IPS-11a (cell line): ENCODE results near the gene MBD3L5.
"Not testable (repeated sequence)": the region's sequence is repeated elsewhere in the genome, so short reads cannot be mapped to it uniquely, and the experiment has no call there.

Experiments used
- H3K4me3 ChIP-seq: one replicate; pipeline ENCODE4 v1.5.1; 2013; ENCODE audit warnings: low read depth, low read length, control low read depth

Gene MBD3L5

DNA sequence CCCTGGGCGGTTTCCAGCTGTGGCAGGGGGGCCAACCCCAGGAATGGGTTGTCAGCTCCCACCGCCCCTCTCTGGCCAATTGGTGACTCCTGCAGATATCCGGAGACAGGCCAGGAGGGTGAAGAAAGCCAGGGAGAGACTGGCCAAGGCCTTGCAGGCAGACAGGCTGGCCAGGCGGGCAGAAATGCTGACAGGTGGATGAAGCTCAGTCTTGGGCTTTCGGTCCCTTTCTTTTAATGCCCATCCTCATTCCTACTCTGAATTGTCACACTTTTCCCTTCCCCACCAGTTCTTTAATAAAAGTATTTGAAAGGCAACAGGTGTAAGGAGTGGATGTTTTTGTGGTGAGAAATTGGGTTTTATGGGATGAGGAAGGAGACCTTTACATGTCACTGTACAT is 21.0 kb downstream of the MBD3L5 start:
- not testable (repeated sequence) for H3K4me3 ChIP-seq

DNA sequence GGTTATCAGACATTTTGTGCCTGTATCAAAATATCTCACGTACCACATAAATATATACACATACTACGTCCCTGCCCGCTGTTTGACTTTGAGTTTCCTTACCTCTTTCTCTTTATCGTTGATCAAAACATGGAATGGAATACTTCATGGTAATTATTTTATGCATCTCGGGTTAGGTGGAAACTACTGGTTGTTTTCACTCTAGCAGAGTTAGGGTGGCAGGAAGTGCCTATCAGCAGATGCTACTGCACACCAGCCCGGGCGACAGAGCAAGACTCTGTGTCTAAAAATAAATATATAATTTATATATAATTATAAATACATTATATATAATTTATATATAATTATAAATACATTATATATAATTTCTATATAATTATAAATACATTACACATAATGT is 22.5 kb downstream of the MBD3L5 start:
- H3K4me3 ChIP-seq: not testable (repeated sequence)

DNA sequence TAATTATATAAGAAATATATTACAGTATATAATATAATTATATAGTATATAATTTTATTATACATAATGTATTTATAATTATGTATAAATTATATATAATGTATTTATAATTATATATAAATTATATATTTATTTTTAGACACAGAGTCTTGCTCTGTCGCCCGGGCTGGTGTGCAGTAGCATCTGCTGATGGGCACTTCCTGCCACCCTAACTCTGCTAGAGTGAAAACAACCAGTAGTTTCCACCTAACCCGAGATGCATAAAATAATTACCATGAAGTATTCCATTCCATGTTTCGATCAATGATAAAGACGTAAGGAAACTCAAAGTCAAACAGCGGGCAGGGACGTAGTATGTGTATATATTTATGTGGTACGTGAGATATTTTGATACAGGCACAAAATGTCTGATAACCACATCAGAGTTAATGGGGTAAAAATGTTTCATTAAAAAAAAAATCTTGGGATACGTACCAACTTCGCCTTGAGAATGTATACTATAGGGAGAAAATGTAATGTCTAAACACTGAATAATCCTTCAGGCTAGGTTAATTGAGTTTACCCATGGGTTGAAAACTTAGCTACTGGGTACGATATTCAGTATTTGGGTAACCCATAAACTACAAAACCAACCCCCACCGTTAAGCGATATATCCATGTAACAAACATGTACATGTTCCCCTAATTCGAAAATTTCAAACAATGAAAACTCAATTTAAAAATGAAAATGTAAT is 24.4 kb downstream of the MBD3L5 start:
- H3K4me3 ChIP-seq: not testable (repeated sequence)

DNA sequence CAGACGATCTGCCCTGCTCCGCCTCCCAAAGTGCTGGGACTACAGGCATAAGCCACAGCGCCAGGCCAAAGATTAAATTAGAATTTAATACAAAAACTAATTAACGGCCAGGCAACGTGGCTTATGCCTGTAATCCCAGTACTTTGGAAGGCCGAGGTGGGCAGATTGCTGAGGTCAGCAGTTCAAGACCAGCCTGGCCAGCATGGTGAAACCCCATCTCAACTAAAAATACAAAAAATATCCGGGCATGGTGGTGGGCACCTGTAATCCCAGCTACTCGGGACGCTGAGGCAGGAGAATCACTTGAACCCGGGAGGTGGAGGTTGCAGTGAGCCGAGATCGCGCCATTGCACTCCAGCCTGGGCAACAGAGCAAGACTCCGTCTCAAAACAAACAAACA is 25.3 kb downstream of the MBD3L5 start:
- not testable (repeated sequence) for H3K4me3 ChIP-seq

DNA sequence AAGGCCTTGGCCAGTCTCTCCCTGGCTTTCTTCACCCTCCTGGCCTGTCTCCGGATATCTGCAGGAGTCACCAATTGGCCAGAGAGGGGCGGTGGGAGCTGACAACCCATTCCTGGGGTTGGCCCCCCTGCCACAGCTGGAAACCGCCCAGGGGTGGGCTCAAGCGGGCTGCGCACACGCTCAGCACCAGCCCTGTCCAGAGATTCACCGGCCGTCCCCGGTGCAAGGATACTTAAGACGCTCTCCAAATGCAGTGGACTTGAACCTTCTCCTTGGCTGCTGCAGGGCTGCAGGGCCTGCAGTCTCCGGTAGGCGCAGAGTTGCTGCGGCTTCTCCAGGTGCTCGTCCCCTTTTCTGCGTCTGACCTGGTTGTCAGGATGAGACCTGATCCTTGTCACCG is 26.0 kb downstream of the MBD3L5 start:
- not testable (repeated sequence) for H3K4me3 ChIP-seq

DNA sequence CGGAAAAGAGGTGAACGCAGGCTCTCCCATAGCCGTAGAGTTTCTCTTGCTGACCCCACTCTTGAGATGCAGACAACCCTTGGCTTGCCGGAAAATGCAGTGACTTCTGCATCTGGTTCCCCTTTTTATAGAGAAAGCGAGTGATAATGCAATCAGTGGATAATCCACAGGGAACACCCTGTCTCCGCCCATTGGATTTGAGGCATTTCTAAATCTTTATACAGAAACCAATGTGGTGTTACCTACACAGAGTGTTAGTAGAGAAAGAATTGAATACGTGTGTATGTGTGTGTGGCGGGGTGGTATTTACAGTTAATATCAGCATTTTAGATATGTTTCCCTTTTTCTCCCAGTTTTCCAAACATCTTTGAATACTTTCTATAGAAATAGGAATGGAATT is 28.2 kb downstream of the MBD3L5 start, which contains the start of gene MBD3L3:
TSS of gene MBD3L3 (minus strand) at position 101 of the 400 bp plus-strand sequence. CDS start at position 30, 71 bp downstream.
- H3K4me3 ChIP-seq: not testable (repeated sequence)

DNA sequence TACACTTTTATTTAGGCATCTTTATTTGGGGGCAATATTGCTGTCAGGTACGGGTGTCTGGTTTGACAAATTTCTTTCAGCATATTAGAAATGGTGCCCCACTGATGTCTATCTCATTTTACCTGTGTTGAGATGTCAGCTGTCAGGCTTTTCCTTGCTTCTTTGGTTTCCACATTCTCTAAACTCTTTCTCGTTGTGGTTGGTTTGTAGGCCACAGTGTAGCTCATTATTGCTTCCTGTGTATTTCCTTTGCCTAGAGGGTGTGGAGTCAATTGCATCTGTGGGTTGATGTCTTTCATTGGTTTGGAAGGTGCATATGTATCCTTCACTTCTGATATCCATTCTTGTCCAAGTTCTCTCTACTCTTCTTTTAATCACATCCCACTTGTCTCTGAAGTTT is 29.6 kb downstream of the MBD3L5 start:
- not testable (repeated sequence) for H3K4me3 ChIP-seq

DNA sequence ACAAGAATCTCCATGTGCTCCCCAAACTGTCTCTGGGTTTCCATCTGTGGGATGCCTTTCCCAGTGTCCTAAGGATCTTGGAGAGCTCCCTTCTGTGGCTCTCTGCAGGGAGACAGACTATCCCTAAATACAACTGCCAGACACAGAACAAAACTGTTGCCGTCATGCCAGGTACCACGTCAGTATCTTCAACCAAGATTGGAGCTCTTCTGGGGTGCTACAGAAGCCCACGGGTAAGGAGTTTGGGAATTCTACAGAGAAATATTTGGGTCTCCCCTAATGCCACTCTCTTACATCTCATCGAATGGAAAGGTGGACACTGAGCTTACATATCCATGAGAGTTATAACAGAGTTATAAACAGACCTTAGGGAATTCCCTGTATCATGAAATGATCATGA is 33.0 kb downstream of the MBD3L5 start:
- H3K4me3 ChIP-seq: no peak overlapping the region

DNA sequence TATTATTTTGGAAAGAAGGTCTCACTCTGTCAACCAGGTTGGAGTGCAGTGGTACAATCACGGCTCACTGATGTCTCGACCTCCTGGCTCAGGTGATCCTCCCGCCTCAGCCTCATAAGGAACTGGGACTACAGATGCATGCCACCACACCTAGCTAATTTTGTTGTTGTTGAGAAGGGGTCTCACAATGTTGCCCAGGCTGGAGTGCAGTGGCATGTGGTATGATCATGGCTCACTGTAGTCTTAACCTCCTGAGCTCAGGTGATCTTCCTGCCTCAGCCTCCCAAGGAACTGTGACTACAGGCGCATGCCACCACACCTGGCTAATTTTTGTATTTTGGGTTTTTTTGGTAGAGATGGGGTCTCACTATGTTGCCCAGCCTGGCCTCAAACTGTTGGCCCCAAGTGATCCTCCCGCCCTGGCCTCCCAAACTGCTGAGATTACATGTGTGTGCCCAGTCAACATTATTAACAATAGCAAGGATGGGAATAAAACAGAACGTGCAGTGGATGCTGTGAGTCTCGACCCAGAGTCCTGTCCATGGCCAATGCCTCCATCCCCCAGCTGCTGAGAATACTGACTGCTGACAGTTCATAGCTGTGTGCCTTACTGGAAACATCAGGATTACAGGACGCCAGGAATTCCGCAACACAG is 33.5 kb downstream of the MBD3L5 start:
- H3K4me3 ChIP-seq: no peak overlapping the region

DNA sequence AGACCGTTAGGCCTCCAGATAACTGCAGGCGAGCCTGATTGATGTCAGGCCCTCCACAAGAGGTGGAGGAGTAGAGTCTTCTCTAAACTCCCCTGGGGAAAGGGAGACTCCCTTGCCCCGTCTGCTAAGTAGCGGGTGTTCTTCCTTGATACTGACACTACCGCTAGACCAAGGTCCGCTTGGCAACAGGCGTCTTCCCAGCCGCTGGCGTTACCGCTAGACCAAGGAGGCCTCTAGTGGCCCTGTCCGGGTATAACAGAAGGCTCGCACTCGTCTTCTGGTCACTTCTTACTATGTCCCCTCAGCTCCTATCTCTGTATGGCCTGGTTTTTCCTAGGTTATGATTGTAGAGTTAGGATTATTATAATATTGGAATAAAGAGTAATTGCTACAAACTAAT is 36.7 kb downstream of the MBD3L5 start:
- not testable (repeated sequence) for H3K4me3 ChIP-seq

DNA sequence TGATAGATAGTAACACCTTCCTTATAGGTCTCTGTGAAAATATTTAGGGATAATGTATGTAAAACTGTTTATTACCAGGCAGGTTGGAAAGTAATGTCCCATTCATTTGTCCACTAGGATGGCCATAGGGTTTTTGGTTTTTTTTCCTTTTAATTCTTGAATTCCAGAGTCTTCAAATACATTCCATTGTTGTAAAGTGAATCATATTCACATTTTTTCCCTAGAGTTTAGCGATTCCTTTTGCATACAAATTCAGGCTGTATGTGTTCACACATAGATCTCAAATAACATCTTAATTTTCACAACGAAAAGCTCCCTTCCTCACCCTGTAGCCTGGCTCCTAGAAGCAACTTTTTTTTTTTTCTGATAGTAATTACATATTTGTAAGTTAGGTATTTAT is 37.3 kb downstream of the MBD3L5 start:
- no peak overlapping the region for H3K4me3 ChIP-seq

DNA sequence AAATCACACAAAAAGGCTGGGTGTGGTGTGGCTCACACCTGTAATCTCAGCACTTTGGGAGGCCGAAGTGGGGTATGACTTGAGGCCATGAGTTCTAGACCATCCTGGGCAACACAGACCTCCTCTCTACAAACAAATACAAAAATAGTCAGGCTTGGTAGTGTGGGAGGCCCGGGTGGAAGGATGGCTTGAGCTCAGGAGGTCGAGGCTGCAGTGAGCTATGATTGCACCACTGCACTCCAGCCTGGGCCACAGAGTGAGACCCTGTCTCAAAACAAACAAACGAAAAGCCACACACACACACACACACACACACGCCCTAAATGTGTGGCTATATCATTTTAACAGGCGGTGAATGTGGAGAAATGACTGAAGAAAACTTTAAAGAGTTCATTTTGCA is 38.2 kb downstream of the MBD3L5 start:
- H3K4me3 ChIP-seq: peak overlapping the region; percentile 13

DNA sequence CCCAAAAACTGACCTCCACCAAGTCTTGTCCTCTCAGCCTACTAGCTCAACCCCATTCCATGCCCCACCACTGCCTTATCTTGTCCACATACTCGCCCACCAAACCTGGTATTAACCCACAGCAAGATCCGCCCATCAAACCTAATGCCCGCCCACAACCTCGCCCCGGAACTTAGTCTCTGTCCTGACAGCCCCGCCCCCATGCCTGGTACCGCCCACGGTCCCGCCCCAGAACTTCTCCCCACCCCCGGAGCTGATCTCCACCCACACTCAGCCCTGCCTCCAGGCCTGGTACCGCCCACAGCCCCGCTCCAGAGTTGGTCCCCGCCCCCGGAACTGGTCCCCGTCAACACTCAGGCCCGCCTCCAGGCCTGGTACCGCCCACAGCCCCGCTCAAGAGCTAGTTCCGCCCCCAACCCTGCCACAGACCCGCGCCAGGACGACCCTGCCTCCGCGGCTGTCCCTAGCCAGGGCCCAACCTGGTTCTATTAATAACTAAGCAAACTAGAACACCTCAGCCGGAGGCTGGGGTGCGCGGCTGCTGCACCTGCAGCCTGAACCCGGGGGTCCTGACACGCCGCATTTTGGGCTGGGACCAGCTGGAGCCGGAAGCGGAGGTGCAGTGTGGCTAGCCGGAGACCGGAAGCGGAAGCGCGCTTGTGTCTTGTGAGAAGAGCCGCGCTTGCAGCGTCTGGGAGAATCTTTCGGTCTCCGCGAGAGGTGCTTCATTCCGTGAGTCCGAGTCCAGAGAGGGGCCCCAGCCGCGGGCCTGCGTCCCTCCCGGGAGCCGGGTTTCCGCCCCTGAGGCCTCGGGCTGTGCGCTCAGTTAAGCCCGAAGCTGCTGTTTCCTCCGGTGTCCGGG is 38.9 kb downstream of the MBD3L5 start, which contains the start of gene ZNF557:
TSS of gene ZNF557 (plus strand) at position 662 of the 862 bp plus-strand sequence. CDS start 5,372 bp downstream, outside the sequence.
- peak within 1 kb of the TSS; percentile 93 for H3K4me3 ChIP-seq

DNA sequence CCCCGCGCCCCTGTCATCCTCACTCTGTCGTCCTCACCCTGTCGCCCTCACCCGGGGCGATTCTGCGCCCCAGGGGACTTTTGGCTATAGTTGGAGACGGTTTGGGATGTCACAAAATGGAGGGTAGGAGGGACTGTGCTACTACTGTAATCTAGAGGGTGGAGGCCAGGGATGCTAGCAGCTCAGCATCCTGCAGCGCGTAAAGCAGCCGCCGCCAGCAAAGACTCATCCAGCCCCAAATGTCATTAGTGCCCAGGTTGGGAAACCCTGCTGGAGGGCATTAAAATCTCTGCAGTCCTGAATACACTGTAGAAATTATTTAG is 39.5 kb downstream of the MBD3L5 start:
- H3K4me3 ChIP-seq: peak overlapping the region; percentile 93

DNA sequence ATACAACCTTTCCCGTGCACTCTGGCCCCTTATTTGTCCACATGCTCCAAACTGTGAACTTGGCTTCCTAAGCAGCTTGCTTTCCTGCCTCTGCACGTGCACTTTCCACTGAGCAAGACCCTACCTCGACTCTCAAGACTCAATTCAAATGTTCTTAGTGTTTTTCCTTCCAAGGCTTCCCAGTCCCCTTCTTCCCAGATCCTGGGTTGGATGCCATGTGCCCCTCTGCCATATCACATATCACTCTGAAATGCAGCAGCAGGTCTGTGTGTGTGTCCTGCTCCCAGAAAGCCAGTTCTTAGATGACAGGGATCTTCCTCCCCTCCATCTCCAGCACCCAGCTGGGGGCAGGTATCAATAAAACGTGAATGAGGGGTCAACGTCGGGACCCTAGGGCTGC is 42.2 kb downstream of the MBD3L5 start:
- H3K4me3 ChIP-seq: no peak overlapping the region

DNA sequence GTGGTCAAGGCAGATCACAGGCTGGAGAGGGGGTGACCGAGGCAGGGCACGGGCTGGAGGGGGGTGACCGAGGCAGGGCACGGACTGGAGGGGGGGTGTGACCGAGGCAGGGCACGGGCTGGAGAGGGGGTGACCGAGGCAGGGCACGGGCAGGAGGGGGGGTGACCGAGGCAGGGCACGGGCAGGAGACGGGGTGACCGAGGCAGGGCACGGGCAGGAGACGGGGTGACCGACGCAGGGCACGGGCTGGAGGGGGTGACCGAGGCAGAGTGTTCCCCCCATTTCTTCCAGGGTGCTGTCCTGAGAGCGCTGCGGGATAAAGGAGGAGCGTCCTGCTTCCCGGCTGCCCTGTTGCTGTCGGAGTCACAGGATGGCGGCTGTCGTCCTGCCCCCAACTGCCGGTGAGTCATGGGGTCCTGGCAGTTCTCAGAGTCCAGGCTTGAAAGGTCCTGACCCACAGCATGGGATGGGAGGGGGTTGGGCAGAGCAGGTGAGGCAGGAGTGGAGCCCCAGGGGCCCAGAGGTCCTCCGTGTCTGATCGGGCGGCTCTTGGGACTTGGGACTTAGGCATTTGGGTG is 44.4 kb downstream of the MBD3L5 start:
- H3K4me3 ChIP-seq: no peak overlapping the region

DNA sequence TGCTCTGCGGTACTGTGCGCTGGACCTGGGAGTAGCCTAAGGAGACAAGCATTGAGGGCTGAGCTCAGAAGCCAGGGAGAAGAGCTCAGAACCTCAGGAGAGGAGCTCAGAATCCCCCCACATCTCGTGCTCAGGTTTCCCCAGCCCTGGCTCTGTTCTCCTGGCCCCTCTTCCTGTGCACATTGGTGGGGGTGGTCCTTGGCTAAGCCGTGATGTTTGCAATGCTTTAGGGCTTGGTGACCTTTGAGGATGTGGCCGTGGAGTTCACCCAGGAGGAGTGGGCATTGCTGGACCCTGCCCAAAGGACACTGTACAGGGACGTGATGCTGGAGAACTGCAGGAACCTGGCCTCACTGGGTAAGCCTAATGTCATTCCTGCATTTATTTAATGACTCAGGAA is 45.8 kb downstream of the MBD3L5 start:
- H3K4me3 ChIP-seq: no peak overlapping the region

DNA sequence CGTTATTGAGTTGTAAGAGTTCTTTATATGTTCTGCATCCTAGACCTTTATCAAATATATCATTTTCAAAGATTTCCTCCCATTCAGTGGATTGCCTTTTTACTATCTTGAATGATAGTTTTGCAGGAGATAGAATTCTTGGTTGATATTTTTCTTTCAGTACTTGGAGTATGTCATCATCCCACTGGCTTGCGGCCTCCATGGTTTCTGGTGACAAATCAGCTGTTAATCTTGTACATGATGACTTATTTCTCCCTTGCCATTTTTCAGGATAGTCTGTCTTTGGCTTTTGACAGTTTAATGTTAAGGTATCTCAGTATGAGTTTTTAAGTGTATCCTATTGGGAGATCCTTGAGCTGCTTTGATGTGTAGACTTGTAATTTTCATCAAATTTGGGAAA is 47.6 kb downstream of the MBD3L5 start:
- H3K4me3 ChIP-seq: no peak overlapping the region
